WTC11 (cell line): ENCODE data around the gene SPATA4. TPM values are rescaled to one million over a fixed set of nuclear protein-coding genes. Genes with fewer than 3 reads are reported as not detected.

Experiments
- ATAC-seq: fragments of 200-7000 bp; cut with Tn5 transposase; 2 replicates; pipeline ENCODE4 v1.10.0; 2021; ENCODE audit warnings: mild to moderate bottlenecking, moderate library complexity
- CTCF ChIA-PET: fragments of 300-600 bp; sonication (Branson Sonifier 250); formaldehyde crosslinking; loops from one replicate; lab custom pipeline; 2021; ENCODE audit warnings: antibody characterized with exemption; lab: Charles Lee
- POLR2A ChIA-PET: fragments of 350-600 bp; sonication (Branson Sonifier 250); formaldehyde crosslinking; loops from one replicate; lab custom pipeline; 2021; ENCODE audit warnings: antibody characterized with exemption; lab: Charles Lee
- DNase-seq: peaks from one replicate; pipeline ENCODE4 v3.0.0; 2021; ENCODE audit warnings: low spot score
- H3K27ac Mint-ChIP-seq: 2 replicates; pipeline ENCODE4 v1.8.0; 2021; ENCODE audit warnings: mixed read lengths
- H3K27me3 Mint-ChIP-seq: 2 replicates; pipeline ENCODE4 v1.8.0; 2021; ENCODE audit warnings: low read depth, mild to moderate bottlenecking, moderate library complexity, mixed read lengths
- H3K36me3 Mint-ChIP-seq: 2 replicates; pipeline ENCODE4 v1.8.0; 2021; ENCODE audit warnings: mixed read lengths
- H3K4me1 Mint-ChIP-seq: 2 replicates; pipeline ENCODE4 v1.8.0; 2022; ENCODE audit warnings: mixed read lengths
- H3K4me3 Mint-ChIP-seq: 2 replicates; pipeline ENCODE4 v1.8.0; 2021; ENCODE audit warnings: mild to moderate bottlenecking, moderate library complexity, mixed read lengths
- H3K9me3 Mint-ChIP-seq: 2 replicates; pipeline ENCODE4 v1.8.0; 2021; ENCODE audit warnings: mixed read lengths
- ELF4 ChIP-seq: sonication (generic); formaldehyde crosslinking; IDR thresholded peaks from 2 replicates; pipeline ENCODE4 v1.8.1; 2022; ENCODE audit warnings: low read depth, mild to moderate bottlenecking, moderate library complexity, missing genetic modification reagents
- ESRRA ChIP-seq: sonication (generic); formaldehyde crosslinking; IDR thresholded peaks from 2 replicates; pipeline ENCODE4 v1.8.1; 2022; ENCODE audit warnings: mild to moderate bottlenecking, missing genetic modification reagents, borderline replicate concordance
- ETV6 ChIP-seq: sonication (generic); formaldehyde crosslinking; IDR thresholded peaks from 2 replicates; pipeline ENCODE4 v1.8.1; 2022; ENCODE audit warnings: mild to moderate bottlenecking, missing genetic modification reagents
- FOXP1 ChIP-seq: sonication (generic); formaldehyde crosslinking; IDR thresholded peaks from 2 replicates; pipeline ENCODE4 v1.8.0; 2022; ENCODE audit warnings: missing genetic modification reagents, mild to moderate bottlenecking, moderate library complexity, borderline replicate concordance
- JUN ChIP-seq: sonication (generic); formaldehyde crosslinking; IDR thresholded peaks from 2 replicates; pipeline ENCODE4 v1.8.0; 2023; ENCODE audit warnings: mild to moderate bottlenecking, missing genetic modification reagents
- MYBL2 ChIP-seq: sonication (generic); formaldehyde crosslinking; IDR thresholded peaks from 2 replicates; pipeline ENCODE4 v1.8.1; 2023; ENCODE audit warnings: mild to moderate bottlenecking, moderate library complexity, missing genetic modification reagents
- NFATC4 ChIP-seq: fragments of 250-450 bp; sonication (Bioruptor Pico); IDR thresholded peaks from 2 replicates; pipeline ENCODE4 v1.9.0; 2021; ENCODE audit warnings: mild to moderate bottlenecking
- NR3C1 ChIP-seq: sonication (generic); formaldehyde crosslinking; conservative IDR thresholded peaks from 2 replicates; pipeline ENCODE4 v1.8.1; 2023; ENCODE audit warnings: low read depth, mild to moderate bottlenecking, missing genetic modification reagents
- SP1 ChIP-seq: sonication (generic); formaldehyde crosslinking; conservative IDR thresholded peaks from 2 replicates; pipeline ENCODE4 v1.8.1; 2022; ENCODE audit warnings: missing genetic modification reagents
- TP53 ChIP-seq: sonication (generic); formaldehyde crosslinking; IDR thresholded peaks from 2 replicates; pipeline ENCODE4 v1.8.1; 2023; ENCODE audit warnings: mild to moderate bottlenecking, missing genetic modification reagents
- ZBTB21 ChIP-seq: sonication (generic); formaldehyde crosslinking; IDR thresholded peaks from 2 replicates; pipeline ENCODE4 v1.8.1; 2023; ENCODE audit warnings: mild to moderate bottlenecking, missing genetic modification reagents, borderline replicate concordance
- ZBTB43 ChIP-seq: sonication (generic); formaldehyde crosslinking; IDR thresholded peaks from 2 replicates; pipeline ENCODE4 v1.8.1; 2023; ENCODE audit warnings: mild to moderate bottlenecking, missing genetic modification reagents
- ZNF219 ChIP-seq: sonication (generic); formaldehyde crosslinking; IDR thresholded peaks from 2 replicates; pipeline ENCODE4 v1.8.0; 2023; ENCODE audit warnings: missing genetic modification reagents, mild to moderate bottlenecking, borderline replicate concordance
- ZNF423 ChIP-seq: fragments of 250-450 bp; sonication (Bioruptor Pico); IDR thresholded peaks from 2 replicates; pipeline ENCODE4 v2.1.2; 2022; ENCODE audit warnings: mild to moderate bottlenecking, moderate library complexity
- ZNF671 ChIP-seq: fragments of 250-450 bp; sonication (Bioruptor Pico); IDR thresholded peaks from 2 replicates; pipeline ENCODE4 v1.8.0; 2021; ENCODE audit warnings: mild to moderate bottlenecking
- total RNA-seq: library from RNA; stranded (reverse); gene quantifications from 3 replicates; pipeline ENCODE4 v1.2.3, GENCODE V29; 2021
- TF ChIP-seq, protein P1 (sequence below): sonication (generic); formaldehyde crosslinking; IDR thresholded peaks from 2 replicates; pipeline ENCODE4 v1.8.1; 2022; ENCODE audit warnings: low read depth, missing genetic modification reagents, borderline replicate concordance
- TF ChIP-seq, protein P2 (sequence below): sonication (generic); formaldehyde crosslinking; IDR thresholded peaks from 2 replicates; pipeline ENCODE4 v1.8.1; 2023; ENCODE audit warnings: mild to moderate bottlenecking, moderate library complexity, missing genetic modification reagents
- TF ChIP-seq, protein P3 (sequence below): sonication (generic); formaldehyde crosslinking; IDR thresholded peaks from 2 replicates; pipeline ENCODE4 v1.8.0; 2022; ENCODE audit warnings: mild to moderate bottlenecking, missing genetic modification reagents
- TF ChIP-seq, protein P4 (sequence below): fragments of 250-450 bp; sonication (Bioruptor Pico); IDR thresholded peaks from 2 replicates; pipeline ENCODE4 v1.9.0; 2021; ENCODE audit warnings: moderate library complexity, mild to moderate bottlenecking, inconsistent platforms, borderline replicate concordance
- TF ChIP-seq, protein P5 (sequence below): sonication (generic); formaldehyde crosslinking; IDR thresholded peaks from 2 replicates; pipeline ENCODE4 v1.8.0; 2022; ENCODE audit warnings: missing genetic modification reagents
- TF ChIP-seq, protein P6 (sequence below): fragments of 250-450 bp; sonication (Bioruptor Pico); conservative IDR thresholded peaks from 2 replicates; pipeline ENCODE4 v1.9.0; 2021; ENCODE audit warnings: mild to moderate bottlenecking
- TF ChIP-seq, protein P7 (sequence below): sonication (generic); formaldehyde crosslinking; IDR thresholded peaks from 2 replicates; pipeline ENCODE4 v1.8.1; 2022; ENCODE audit warnings: low read depth, mild to moderate bottlenecking, moderate library complexity, missing genetic modification reagents, borderline replicate concordance

The SPATA4 gene
- total RNA-seq, 1 experiment from 2014 or later: not detected

GRCh38 chr4:176236946-176237345 is 41.6 kb upstream of the SPATA4 start (continued):
- TF ChIP-seq, protein P1, sequence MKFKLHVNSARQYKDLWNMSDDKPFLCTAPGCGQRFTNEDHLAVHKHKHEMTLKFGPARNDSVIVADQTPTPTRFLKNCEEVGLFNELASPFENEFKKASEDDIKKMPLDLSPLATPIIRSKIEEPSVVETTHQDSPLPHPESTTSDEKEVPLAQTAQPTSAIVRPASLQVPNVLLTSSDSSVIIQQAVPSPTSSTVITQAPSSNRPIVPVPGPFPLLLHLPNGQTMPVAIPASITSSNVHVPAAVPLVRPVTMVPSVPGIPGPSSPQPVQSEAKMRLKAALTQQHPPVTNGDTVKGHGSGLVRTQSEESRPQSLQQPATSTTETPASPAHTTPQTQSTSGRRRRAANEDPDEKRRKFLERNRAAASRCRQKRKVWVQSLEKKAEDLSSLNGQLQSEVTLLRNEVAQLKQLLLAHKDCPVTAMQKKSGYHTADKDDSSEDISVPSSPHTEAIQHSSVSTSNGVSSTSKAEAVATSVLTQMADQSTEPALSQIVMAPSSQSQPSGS: no peak
- TF ChIP-seq JUN (CRISPR knock-in tag) (no peak), SP1 (CRISPR knock-in tag) (no peak), NR3C1 (no peak), ELF4 (CRISPR knock-in tag) (no peak), FOXP1 (no peak), ZBTB21 (CRISPR knock-in tag) (no peak)
- TF ChIP-seq, protein P2, sequence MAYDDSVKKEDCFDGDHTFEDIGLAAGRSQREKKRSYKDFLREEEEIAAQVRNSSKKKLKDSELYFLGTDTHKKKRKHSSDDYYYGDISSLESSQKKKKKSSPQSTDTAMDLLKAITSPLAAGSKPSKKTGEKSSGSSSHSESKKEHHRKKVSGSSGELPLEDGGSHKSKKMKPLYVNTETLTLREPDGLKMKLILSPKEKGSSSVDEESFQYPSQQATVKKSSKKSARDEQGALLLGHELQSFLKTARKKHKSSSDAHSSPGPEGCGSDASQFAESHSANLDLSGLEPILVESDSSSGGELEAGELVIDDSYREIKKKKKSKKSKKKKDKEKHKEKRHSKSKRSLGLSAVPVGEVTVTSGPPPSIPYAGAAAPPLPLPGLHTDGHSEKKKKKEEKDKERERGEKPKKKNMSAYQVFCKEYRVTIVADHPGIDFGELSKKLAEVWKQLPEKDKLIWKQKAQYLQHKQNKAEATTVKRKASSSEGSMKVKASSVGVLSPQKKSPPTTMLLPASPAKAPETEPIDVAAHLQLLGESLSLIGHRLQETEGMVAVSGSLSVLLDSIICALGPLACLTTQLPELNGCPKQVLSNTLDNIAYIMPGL (CRISPR knock-in tag): no peak
- TF ChIP-seq, all 79 proteins: peak for 0

GRCh38 chr4:176230836-176231235 is 35.5 kb upstream of the SPATA4 start:
- Mint-ChIP-seq H3K4me1 (peaks cover 18% of the 10 kb centered on the region), H3K4me3 (no peak overlapping the region), H3K36me3 (no peaks in the 10 kb centered on the region), H3K27me3 (no peaks in the 10 kb centered on the region), H3K27ac (no peak overlapping the region), H3K9me3 (0 out of 2 replicates have a peak, but pooled peaks cover 5% of the 10 kb centered on the region)
- POLR2A ChIA-PET: no interaction called here
- ATAC-seq: no peak
- no peak for DNase-seq
- CTCF ChIA-PET: no interaction called here
- TF ChIP-seq TP53 (CRISPR knock-in tag) (no peak), MYBL2 (CRISPR knock-in tag) (no peak), ETV6 (CRISPR knock-in tag) (no peak), NFATC4 (CRISPR knock-in tag) (no peak), ZBTB43 (CRISPR knock-in tag) (no peak), ZNF219 (no peak), ZNF423 (CRISPR knock-in tag) (no peak), ESRRA (CRISPR knock-in tag) (no peak), ZNF671 (CRISPR knock-in tag) (no peak)
- TF ChIP-seq, protein P3, sequence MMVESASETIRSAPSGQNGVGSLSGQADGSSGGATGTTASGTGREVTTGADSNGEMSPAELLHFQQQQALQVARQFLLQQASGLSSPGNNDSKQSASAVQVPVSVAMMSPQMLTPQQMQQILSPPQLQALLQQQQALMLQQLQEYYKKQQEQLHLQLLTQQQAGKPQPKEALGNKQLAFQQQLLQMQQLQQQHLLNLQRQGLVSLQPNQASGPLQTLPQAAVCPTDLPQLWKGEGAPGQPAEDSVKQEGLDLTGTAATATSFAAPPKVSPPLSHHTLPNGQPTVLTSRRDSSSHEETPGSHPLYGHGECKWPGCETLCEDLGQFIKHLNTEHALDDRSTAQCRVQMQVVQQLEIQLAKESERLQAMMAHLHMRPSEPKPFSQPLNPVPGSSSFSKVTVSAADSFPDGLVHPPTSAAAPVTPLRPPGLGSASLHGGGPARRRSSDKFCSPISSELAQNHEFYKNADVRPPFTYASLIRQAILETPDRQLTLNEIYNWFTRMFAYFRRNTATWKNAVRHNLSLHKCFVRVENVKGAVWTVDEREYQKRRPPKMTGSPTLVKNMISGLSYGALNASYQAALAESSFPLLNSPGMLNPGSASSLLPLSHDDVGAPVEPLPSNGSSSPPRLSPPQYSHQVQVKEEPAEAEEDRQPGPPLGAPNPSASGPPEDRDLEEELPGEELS (CRISPR knock-in tag): no peak
- TF ChIP-seq, protein P4, sequence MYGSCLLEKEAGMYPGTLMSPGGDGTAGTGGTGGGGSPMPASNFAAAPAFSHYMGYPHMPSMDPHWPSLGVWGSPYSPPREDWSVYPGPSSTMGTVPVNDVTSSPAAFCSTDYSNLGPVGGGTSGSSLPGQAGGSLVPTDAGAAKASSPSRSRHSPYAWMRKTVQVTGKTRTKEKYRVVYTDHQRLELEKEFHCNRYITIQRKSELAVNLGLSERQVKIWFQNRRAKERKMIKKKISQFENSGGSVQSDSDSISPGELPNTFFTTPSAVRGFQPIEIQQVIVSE (CRISPR knock-in tag): no peak
- TF ChIP-seq, protein P5, sequence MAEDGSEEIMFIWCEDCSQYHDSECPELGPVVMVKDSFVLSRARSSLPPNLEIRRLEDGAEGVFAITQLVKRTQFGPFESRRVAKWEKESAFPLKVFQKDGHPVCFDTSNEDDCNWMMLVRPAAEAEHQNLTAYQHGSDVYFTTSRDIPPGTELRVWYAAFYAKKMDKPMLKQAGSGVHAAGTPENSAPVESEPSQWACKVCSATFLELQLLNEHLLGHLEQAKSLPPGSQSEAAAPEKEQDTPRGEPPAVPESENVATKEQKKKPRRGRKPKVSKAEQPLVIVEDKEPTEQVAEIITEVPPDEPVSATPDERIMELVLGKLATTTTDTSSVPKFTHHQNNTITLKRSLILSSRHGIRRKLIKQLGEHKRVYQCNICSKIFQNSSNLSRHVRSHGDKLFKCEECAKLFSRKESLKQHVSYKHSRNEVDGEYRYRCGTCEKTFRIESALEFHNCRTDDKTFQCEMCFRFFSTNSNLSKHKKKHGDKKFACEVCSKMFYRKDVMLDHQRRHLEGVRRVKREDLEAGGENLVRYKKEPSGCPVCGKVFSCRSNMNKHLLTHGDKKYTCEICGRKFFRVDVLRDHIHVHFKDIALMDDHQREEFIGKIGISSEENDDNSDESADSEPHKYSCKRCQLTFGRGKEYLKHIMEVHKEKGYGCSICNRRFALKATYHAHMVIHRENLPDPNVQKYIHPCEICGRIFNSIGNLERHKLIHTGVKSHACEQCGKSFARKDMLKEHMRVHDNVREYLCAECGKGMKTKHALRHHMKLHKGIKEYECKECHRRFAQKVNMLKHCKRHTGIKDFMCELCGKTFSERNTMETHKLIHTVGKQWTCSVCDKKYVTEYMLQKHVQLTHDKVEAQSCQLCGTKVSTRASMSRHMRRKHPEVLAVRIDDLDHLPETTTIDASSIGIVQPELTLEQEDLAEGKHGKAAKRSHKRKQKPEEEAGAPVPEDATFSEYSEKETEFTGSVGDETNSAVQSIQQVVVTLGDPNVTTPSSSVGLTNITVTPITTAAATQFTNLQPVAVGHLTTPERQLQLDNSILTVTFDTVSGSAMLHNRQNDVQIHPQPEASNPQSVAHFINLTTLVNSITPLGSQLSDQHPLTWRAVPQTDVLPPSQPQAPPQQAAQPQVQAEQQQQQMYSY (CRISPR knock-in tag): no peak
- TF ChIP-seq, protein P6, sequence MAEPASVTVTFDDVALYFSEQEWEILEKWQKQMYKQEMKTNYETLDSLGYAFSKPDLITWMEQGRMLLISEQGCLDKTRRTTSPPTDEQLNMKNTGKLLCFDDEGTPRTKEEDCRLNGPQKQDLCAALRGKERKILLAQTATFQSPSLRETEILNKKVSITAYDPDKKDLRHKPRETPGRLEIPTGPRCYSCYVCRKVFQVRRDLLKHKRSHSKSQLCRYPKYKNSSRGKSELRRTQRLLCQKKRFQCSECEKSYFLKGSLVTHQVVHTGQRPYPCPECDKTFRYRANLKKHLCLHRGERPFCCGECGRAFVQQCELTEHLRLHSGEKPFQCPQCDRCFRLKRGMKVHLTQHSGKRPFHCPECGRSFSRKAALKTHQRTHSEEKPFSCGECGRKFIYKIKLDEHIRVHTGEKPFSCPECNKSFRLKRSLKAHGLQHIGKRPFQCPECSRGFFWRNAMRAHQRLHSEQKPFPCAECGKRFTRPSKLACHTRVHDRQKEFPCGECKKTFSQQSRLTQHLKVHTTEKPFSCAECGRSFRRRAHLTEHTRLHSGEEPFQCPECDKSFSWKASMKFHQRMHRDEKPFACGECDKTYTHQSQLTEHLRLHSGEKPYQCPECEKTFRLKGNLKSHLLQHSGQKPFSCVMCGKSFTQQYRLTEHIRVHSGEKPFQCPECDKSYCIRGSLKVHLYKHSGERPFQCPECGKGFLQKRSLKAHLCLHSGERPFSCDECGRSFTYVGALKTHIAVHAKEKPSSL (CRISPR knock-in tag): no peak
- TF ChIP-seq, protein P7, sequence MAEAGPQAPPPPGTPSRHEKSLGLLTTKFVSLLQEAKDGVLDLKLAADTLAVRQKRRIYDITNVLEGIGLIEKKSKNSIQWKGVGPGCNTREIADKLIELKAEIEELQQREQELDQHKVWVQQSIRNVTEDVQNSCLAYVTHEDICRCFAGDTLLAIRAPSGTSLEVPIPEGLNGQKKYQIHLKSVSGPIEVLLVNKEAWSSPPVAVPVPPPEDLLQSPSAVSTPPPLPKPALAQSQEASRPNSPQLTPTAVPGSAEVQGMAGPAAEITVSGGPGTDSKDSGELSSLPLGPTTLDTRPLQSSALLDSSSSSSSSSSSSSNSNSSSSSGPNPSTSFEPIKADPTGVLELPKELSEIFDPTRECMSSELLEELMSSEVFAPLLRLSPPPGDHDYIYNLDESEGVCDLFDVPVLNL: no peak
